ENCODE measurements around the gene MLANA.
"Not testable (repeated sequence)": the region's sequence is repeated elsewhere in the genome, so short reads cannot be mapped to it uniquely, and the experiment has no call there.

The MLANA gene

DNA sequence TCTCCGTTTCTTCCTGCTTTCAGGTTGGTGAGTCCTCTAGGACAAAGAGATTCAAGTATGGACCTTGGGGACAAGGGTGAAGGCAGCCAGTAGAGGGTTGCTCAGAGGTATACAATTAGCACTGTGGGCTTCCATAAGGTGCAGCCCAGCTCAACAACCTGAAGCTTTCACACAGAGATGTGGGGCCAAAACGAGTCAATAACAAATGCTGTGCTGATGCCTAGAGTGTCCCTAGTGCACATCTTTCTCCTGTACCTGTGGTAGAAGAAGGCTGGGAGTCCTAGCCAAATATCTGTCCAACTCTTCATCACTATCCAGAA is 20.7 kb upstream of the MLANA start:
- Histone ChIP-seq H3K9ac (ENCODE audit: low read depth, low read length) (no peak overlapping the region), H3K9me3 (ENCODE audit: insufficient read depth, low read depth, low read length) (no peaks in the 10 kb centered on the region), H3K27ac (ENCODE audit: low read depth, low read length) (no peak overlapping the region), H3K27me3 (ENCODE audit: insufficient read depth, low read length) (no peaks in the 10 kb centered on the region), H3K4me3 (ENCODE audit: low read length) (no peak overlapping the region), H3K36me3 (ENCODE audit: insufficient read depth, low read length) (no peaks in the 10 kb centered on the region), H3K4me1 (ENCODE audit: insufficient read depth, low read length) (peaks cover 3% of the 10 kb centered on the region; the same call in 1 of the 2 replicates)
- 86% methylated on average over 2 of the region's 2 CpGs for WGBS

DNA sequence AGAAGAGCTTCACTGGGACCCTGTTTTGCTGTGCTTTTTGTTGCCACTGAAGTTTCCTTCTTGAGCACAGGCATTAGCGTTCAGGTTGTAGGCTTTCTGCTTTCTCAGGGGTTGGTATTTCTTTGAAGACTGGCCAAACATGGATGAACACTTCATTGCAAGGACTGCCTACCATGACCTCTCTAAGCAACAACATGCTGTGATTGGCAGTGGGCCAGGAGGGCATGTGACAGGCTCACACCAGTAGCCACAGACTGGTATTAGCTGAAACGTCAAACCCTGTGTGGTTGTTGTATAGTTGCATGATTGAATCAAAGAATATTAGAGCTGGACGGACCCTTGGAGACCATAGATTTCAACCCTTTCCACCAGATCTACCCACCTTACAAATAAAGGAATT is 20.0 kb upstream of the MLANA start:
- no peaks in the 10 kb centered on the region for H3K27me3 ChIP-seq (ENCODE audit: insufficient read depth, low read length)
- H3K4me1 ChIP-seq (ENCODE audit: insufficient read depth, low read length): peaks cover 3% of the 10 kb centered on the region; the same call in 1 of the 2 replicates
- 98% methylated on average over 2 of the region's 3 CpGs for WGBS
- no peaks in the 10 kb centered on the region for H3K9me3 ChIP-seq (ENCODE audit: insufficient read depth, low read depth, low read length)
- no peak overlapping the region for H3K27ac ChIP-seq (ENCODE audit: low read depth, low read length)
- no peaks in the 10 kb centered on the region for H3K36me3 ChIP-seq (ENCODE audit: insufficient read depth, low read length)
- H3K4me3 ChIP-seq (ENCODE audit: low read length): no peak overlapping the region
- no peak overlapping the region for H3K9ac ChIP-seq (ENCODE audit: low read depth, low read length)

DNA sequence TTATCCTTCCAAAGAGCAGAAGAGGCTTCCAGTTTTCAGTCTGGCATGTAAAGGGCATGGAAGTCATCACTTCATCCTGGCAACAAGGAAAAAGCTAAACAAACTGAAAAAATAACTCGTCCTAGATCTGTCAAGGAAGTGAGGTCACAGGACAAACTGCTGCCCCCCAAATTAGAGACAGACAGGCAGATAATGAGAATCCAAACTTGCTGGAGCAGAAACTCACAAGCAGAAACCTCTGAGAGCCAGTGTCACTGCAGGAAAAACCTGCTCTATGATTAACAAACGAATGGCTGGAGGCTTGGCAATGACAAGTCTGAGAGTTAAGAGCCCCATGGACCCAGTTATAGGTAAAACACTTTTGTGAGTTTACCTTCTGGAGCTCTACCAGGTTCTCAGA is 18.9 kb upstream of the MLANA start:
- no peaks in the 10 kb centered on the region; the same call in 1 of the 2 replicates for H3K4me1 ChIP-seq (ENCODE audit: insufficient read depth, low read length)
- no peaks in the 10 kb centered on the region for H3K9me3 ChIP-seq (ENCODE audit: insufficient read depth, low read depth, low read length)
- WGBS: 92% methylated on average over 2 of the region's 2 CpGs
- no peaks in the 10 kb centered on the region for H3K36me3 ChIP-seq (ENCODE audit: insufficient read depth, low read length)
- no peaks in the 10 kb centered on the region for H3K27me3 ChIP-seq (ENCODE audit: insufficient read depth, low read length)
- H3K4me3 ChIP-seq (ENCODE audit: low read length): no peak overlapping the region
- H3K9ac ChIP-seq (ENCODE audit: low read depth, low read length): no peak overlapping the region
- H3K27ac ChIP-seq (ENCODE audit: low read depth, low read length): no peak overlapping the region

DNA sequence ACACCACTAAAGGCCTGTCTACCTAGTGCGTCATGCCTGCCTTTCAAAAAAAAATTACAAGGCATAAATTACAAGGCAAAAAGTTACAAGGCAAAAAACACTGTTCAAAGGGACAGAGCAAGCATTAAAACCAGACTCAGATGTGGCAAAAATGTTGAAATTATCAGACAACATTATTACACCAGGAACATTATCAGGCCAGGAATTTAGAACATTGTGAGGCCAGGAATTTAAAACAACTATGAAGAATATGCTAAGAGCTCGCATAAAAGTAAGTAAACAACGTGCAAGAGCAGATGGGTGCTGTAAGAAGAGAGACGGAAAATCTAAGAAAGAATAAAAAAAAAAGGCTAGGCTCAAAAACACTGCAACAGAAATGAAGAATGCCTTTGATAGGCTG is 18.2 kb upstream of the MLANA start:
- Histone ChIP-seq H3K27ac (ENCODE audit: low read depth, low read length) (no peak overlapping the region), H3K27me3 (ENCODE audit: insufficient read depth, low read length) (no peaks in the 10 kb centered on the region)
- WGBS: 68% methylated on average over 4 of the region's 4 CpGs

DNA sequence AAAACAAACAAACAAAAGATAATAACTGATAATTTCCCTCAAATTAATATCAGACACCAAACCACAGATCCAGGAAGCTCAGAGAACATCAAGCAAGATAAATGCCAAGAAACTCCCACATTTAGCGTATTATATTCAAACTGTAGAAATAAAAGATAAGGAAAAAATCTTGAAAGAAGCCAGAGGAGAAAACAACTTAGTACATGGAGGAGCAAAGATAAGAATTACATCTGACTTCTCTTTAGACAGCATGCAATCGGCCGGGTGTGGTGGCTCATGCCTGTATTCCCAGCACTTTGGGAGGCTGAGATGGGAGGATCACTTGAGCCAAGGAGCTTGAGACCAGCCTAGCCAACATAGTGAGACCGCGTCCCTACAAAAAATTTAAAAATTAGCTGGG is 17.2 kb upstream of the MLANA start:
- no peaks in the 10 kb centered on the region for H3K36me3 ChIP-seq (ENCODE audit: insufficient read depth, low read length)
- 98% methylated on average over 4 of the region's 5 CpGs for WGBS
- H3K27me3 ChIP-seq (ENCODE audit: insufficient read depth, low read length): no peaks in the 10 kb centered on the region
- H3K4me1 ChIP-seq (ENCODE audit: insufficient read depth, low read length): no peaks in the 10 kb centered on the region; the same call in 1 of the 2 replicates
- H3K4me3 ChIP-seq (ENCODE audit: low read length): no peak overlapping the region
- no peak overlapping the region for H3K27ac ChIP-seq (ENCODE audit: low read depth, low read length)
- no peak overlapping the region for H3K9ac ChIP-seq (ENCODE audit: low read depth, low read length)
- H3K9me3 ChIP-seq (ENCODE audit: insufficient read depth, low read depth, low read length): no peaks in the 10 kb centered on the region

More for the DNA sequence above, 18.2 kb upstream of the MLANA start:
- Histone ChIP-seq H3K9me3 (ENCODE audit: insufficient read depth, low read depth, low read length) (no peaks in the 10 kb centered on the region), H3K4me1 (ENCODE audit: insufficient read depth, low read length) (no peaks in the 10 kb centered on the region; the same call in 1 of the 2 replicates), H3K4me3 (ENCODE audit: low read length) (no peak overlapping the region), H3K9ac (ENCODE audit: low read depth, low read length) (no peak overlapping the region), H3K36me3 (ENCODE audit: insufficient read depth, low read length) (no peaks in the 10 kb centered on the region)

GRCh38 chr9:5874048-5874447 is 16.6 kb upstream of the MLANA start:
- H3K36me3 ChIP-seq (ENCODE audit: insufficient read depth, low read length): no peaks in the 10 kb centered on the region
- no peak overlapping the region for H3K4me3 ChIP-seq (ENCODE audit: low read length)
- no peak overlapping the region for H3K9ac ChIP-seq (ENCODE audit: low read depth, low read length)
- H3K9me3 ChIP-seq (ENCODE audit: insufficient read depth, low read depth, low read length): no peaks in the 10 kb centered on the region
- H3K4me1 ChIP-seq (ENCODE audit: insufficient read depth, low read length): no peaks in the 10 kb centered on the region; the same call in 1 of the 2 replicates
- no peak overlapping the region for H3K27ac ChIP-seq (ENCODE audit: low read depth, low read length)
- no peaks in the 10 kb centered on the region for H3K27me3 ChIP-seq (ENCODE audit: insufficient read depth, low read length)
- 96% methylated on average over 2 of the region's 2 CpGs for WGBS

DNA sequence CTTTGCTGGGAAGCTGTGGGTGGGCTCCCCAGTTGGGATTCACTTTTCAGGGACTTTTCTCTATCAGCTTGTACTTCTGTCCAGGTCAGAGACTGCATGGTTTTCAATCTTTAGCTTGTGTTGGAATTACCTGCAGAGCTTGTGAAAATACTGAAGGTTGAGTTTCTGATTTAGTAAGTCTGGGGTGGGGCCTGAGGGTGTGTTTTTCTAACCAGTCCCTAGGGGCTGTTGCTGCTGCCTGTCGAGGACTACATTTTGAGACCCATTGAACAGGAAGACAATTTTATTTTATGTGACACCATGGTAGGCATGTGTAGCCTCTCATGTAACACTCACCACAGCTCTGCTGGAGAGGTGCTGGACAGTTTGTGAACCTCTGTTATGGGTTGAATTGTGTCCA is 14.7 kb upstream of the MLANA start:
- H3K36me3 ChIP-seq (ENCODE audit: insufficient read depth, low read length): no peaks in the 10 kb centered on the region
- H3K9me3 ChIP-seq (ENCODE audit: insufficient read depth, low read depth, low read length): no peaks in the 10 kb centered on the region
- H3K4me3 ChIP-seq (ENCODE audit: low read length): no peak overlapping the region
- H3K27me3 ChIP-seq (ENCODE audit: insufficient read depth, low read length): no peaks in the 10 kb centered on the region
- H3K27ac ChIP-seq (ENCODE audit: low read depth, low read length): no peak overlapping the region
- H3K4me1 ChIP-seq (ENCODE audit: insufficient read depth, low read length): no peaks in the 10 kb centered on the region; the same call in 1 of the 2 replicates
- H3K9ac ChIP-seq (ENCODE audit: low read depth, low read length): no peak overlapping the region
- 93% methylated on average over 1 of the region's 1 CpG for WGBS

- no peaks in the 10 kb centered on the region for H3K27me3 ChIP-seq (ENCODE audit: insufficient read depth, low read length)
- H3K27ac ChIP-seq (ENCODE audit: low read depth, low read length): no peak overlapping the region
- no peak overlapping the region for H3K4me3 ChIP-seq (ENCODE audit: low read length)
- no peaks in the 10 kb centered on the region for H3K9me3 ChIP-seq (ENCODE audit: insufficient read depth, low read depth, low read length)
- H3K9ac ChIP-seq (ENCODE audit: low read depth, low read length): no peak overlapping the region
- no peaks in the 10 kb centered on the region; the same call in 1 of the 2 replicates for H3K4me1 ChIP-seq (ENCODE audit: insufficient read depth, low read length)
- 83% methylated on average over 7 of the region's 7 CpGs for WGBS
- no peaks in the 10 kb centered on the region for H3K36me3 ChIP-seq (ENCODE audit: insufficient read depth, low read length)
Measured at GRCh38 chr9:5876711-5877110, 14.0 kb upstream of the MLANA start.

GRCh38 chr9:5879419-5880181 is 11.1 kb upstream of the MLANA start:
- no peaks in the 10 kb centered on the region for H3K9me3 ChIP-seq (ENCODE audit: insufficient read depth, low read depth, low read length)
- no peaks in the 10 kb centered on the region for H3K27me3 ChIP-seq (ENCODE audit: insufficient read depth, low read length)
- H3K4me3 ChIP-seq (ENCODE audit: low read length): no peak overlapping the region
- H3K4me1 ChIP-seq (ENCODE audit: insufficient read depth, low read length): no peaks in the 10 kb centered on the region
- H3K27ac ChIP-seq (ENCODE audit: low read depth, low read length): no peak overlapping the region
- H3K9ac ChIP-seq (ENCODE audit: low read depth, low read length): no peak overlapping the region
- 84% methylated on average over 10 of the region's 10 CpGs for whole genome bisulfite sequencing
- no peaks in the 10 kb centered on the region for H3K36me3 ChIP-seq (ENCODE audit: insufficient read depth, low read length)

GRCh38 chr9:5882244-5883012 is 8.3 kb upstream of the MLANA start:
- not testable (repeated sequence) for H3K9me3 ChIP-seq (ENCODE audit: insufficient read depth, low read depth, low read length); H3K4me3 ChIP-seq (ENCODE audit: low read length); H3K9ac ChIP-seq (ENCODE audit: low read depth, low read length); H3K4me1 ChIP-seq (ENCODE audit: insufficient read depth, low read length); H3K36me3 ChIP-seq (ENCODE audit: insufficient read depth, low read length); H3K27ac ChIP-seq (ENCODE audit: low read depth, low read length); H3K27me3 ChIP-seq (ENCODE audit: insufficient read depth, low read length)
- 98% methylated on average over 3 of the region's 5 CpGs for WGBS

GRCh38 chr9:5884191-5884590 is 6.5 kb upstream of the MLANA start:
- no peaks in the 10 kb centered on the region for H3K36me3 ChIP-seq (ENCODE audit: insufficient read depth, low read length)
- no peaks in the 10 kb centered on the region for H3K9me3 ChIP-seq (ENCODE audit: insufficient read depth, low read depth, low read length)
- H3K4me1 ChIP-seq (ENCODE audit: insufficient read depth, low read length): 0 out of 2 replicates have a peak, but pooled peaks cover 3% of the 10 kb centered on the region
- H3K27me3 ChIP-seq (ENCODE audit: insufficient read depth, low read length): no peaks in the 10 kb centered on the region
- 91% methylated on average over 8 of the region's 9 CpGs for WGBS
- H3K4me3 ChIP-seq (ENCODE audit: low read length): no peak overlapping the region
- H3K9ac ChIP-seq (ENCODE audit: low read depth, low read length): no peak overlapping the region
- no peak overlapping the region for H3K27ac ChIP-seq (ENCODE audit: low read depth, low read length)
